ENCODE data around the gene XPNPEP2.

Gene XPNPEP2

DNA sequence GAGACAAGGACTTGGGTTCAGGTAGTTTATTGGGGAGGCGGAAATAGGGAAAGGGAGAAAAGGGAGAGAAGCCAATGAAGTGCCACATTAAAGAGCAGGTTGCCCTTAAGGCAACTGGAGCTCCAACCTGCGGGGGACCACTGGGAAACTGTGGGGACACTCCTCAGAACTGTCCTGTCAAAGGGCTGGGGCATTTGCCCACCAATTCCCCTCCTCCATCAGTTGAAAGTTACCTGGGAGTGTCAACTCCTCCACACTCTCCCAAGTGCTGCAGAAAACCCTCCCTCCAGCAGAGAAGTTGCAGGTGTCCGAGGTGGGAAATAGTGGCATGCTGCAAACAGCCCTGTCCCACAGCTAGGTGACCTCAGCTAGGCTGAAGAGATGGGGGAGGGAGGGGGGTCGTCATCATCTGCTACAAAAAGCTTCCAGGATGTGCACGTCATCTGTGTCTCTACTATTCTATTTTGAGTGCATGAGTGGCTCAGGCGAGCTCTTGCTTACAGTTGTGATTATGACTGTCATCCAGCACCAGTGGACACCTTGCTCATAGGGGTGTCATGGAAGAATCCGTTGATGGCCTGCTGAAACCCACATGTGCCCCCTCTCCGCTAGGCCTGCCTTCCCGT lies 41.5 kb upstream of the XPNPEP2 start:
- H3K9me3 ChIP-seq (ENCODE audit: insufficient read depth, low read depth, low read length) = no peaks in the 10 kb centered on the region

GRCh38 chrX:129698150-129698549 lies 40.6 kb upstream of the XPNPEP2 start:
- Histone ChIP-seq H3K18ac (ENCODE audit: low read length) (no peak overlapping the region), H3K4me3 (ENCODE audit: low read depth, low read length) (no peak overlapping the region), H4K91ac (ENCODE audit: low read depth, low read length) (no peak overlapping the region), H3K4ac (ENCODE audit: low read depth, low read length) (no peak overlapping the region), H3K27ac (ENCODE audit: low read depth, low read length) (no peak overlapping the region), H3K9me3 (ENCODE audit: insufficient read depth, low read depth, low read length) (no peaks in the 10 kb centered on the region), H3K79me2 (ENCODE audit: control insufficient read depth, insufficient read depth, low read length, poor library complexity) (no peaks in the 10 kb centered on the region), H2BK5ac (ENCODE audit: low read depth, low read length, poor library complexity) (no peak overlapping the region), H4K8ac (ENCODE audit: low read depth, low read length) (no peak overlapping the region), H3K23ac (ENCODE audit: low read length) (no peak overlapping the region), H4K12ac (ENCODE audit: low read depth, low read length) (no peak overlapping the region), H3K79me1 (ENCODE audit: low read length) (no peaks in the 10 kb centered on the region), H3K9ac (ENCODE audit: low read length) (no peak overlapping the region), H2AK5ac (ENCODE audit: low read length) (no peak overlapping the region), H3K36me3 (ENCODE audit: control insufficient read depth in 1 of 2, insufficient read depth in 2 of 2, low read length in 2 of 2) (no peaks in the 10 kb centered on the region), H3K14ac (ENCODE audit: low read length) (no peak overlapping the region), H2AFZ (ENCODE audit: insufficient read depth, low read length, poor library complexity) (no peak overlapping the region), H3K27me3 (ENCODE audit: insufficient read depth, low read length) (no peaks in the 10 kb centered on the region), H3K4me2 (ENCODE audit: low read length) (no peak overlapping the region), H2BK12ac (ENCODE audit: low read length) (no peak overlapping the region), H3K4me1 (ENCODE audit: control insufficient read depth in 1 of 2, insufficient read depth in 2 of 2, low read length in 2 of 2) (no peaks in the 10 kb centered on the region), H2BK120ac (ENCODE audit: insufficient read depth, low read length, poor library complexity) (no peak overlapping the region)
- DNase-seq = no peak

More for the DNA sequence above, 41.5 kb upstream of the XPNPEP2 start:
- H3K79me1 ChIP-seq (ENCODE audit: low read length) = no peaks in the 10 kb centered on the region
- H3K9ac ChIP-seq (ENCODE audit: low read length) = no peak overlapping the region
- no peak overlapping the region for H3K4ac ChIP-seq (ENCODE audit: low read depth, low read length)
- H3K36me3 ChIP-seq (ENCODE audit: control insufficient read depth in 1 of 2, insufficient read depth in 2 of 2, low read length in 2 of 2) = no peaks in the 10 kb centered on the region
- no peak overlapping the region for H4K12ac ChIP-seq (ENCODE audit: low read depth, low read length)
- no peak overlapping the region for H2BK5ac ChIP-seq (ENCODE audit: low read depth, low read length, poor library complexity)
- H3K18ac ChIP-seq (ENCODE audit: low read length) = no peak overlapping the region
- H2AK5ac ChIP-seq (ENCODE audit: low read length) = no peak overlapping the region
- DNase-seq = no peak
- no peaks in the 10 kb centered on the region for H3K4me1 ChIP-seq (ENCODE audit: control insufficient read depth in 1 of 2, insufficient read depth in 2 of 2, low read length in 2 of 2)
- no peaks in the 10 kb centered on the region for H3K27me3 ChIP-seq (ENCODE audit: insufficient read depth, low read length)
- no peak overlapping the region for H3K27ac ChIP-seq (ENCODE audit: low read depth, low read length)
- no CpG with 5 or more reads among the region's 9 CpGs for WGBS (ENCODE audit: extremely low coverage, insufficient coverage, insufficient read length)
- no peak overlapping the region for H4K91ac ChIP-seq (ENCODE audit: low read depth, low read length)
- no peak overlapping the region for H3K14ac ChIP-seq (ENCODE audit: low read length)
- H3K4me2 ChIP-seq (ENCODE audit: low read length) = no peak overlapping the region
- no peak overlapping the region for H2AFZ ChIP-seq (ENCODE audit: insufficient read depth, low read length, poor library complexity)
- H3K79me2 ChIP-seq (ENCODE audit: control insufficient read depth, insufficient read depth, low read length, poor library complexity) = no peaks in the 10 kb centered on the region
- H2BK120ac ChIP-seq (ENCODE audit: insufficient read depth, low read length, poor library complexity) = no peak overlapping the region
- no peak overlapping the region for H3K23ac ChIP-seq (ENCODE audit: low read length)
- H3K4me3 ChIP-seq (ENCODE audit: low read depth, low read length) = no peak overlapping the region
- H4K8ac ChIP-seq (ENCODE audit: low read depth, low read length) = no peak overlapping the region
- no peak overlapping the region for H2BK12ac ChIP-seq (ENCODE audit: low read length)

- no peak for DNase-seq
- no peak overlapping the region for H2BK12ac ChIP-seq (ENCODE audit: low read length)
- no peaks in the 10 kb centered on the region for H3K79me2 ChIP-seq (ENCODE audit: control insufficient read depth, insufficient read depth, low read length, poor library complexity)
Observed at GRCh38 chrX:129700536-129700935, 38.2 kb upstream of the XPNPEP2 start.

DNA sequence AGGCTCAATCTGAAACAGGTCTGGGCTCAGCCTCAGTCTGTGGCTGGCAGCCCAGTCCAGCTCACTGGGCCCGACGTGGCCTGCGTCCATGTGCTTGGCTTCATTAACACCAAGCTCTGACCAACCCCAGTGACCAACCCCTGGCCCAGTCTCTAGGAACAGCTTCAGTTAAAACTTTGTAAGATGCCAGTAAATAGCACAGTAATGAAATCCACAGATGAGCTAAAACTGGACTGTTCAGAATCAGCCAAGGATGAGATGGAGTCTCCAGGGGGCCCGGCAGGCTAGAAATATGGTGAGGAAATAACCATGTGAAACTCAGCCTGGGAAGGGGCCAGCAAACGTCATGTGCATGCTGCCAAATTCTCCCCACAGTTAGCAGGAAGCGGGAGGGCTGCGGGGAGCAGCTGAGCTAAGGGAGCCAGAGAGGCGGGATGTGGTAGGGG lies 37.1 kb upstream of the XPNPEP2 start:
- no peak overlapping the region for H4K8ac ChIP-seq (ENCODE audit: low read depth, low read length)
- H3K18ac ChIP-seq (ENCODE audit: low read length) = no peak overlapping the region
- H3K9ac ChIP-seq (ENCODE audit: low read length) = no peak overlapping the region
- H4K91ac ChIP-seq (ENCODE audit: low read depth, low read length) = no peak overlapping the region
- H3K9me3 ChIP-seq (ENCODE audit: insufficient read depth, low read depth, low read length) = no peaks in the 10 kb centered on the region
- no peak overlapping the region for H3K23ac ChIP-seq (ENCODE audit: low read length)
- no peak overlapping the region for H4K12ac ChIP-seq (ENCODE audit: low read depth, low read length)
- no peak overlapping the region for H2BK12ac ChIP-seq (ENCODE audit: low read length)
- H2BK120ac ChIP-seq (ENCODE audit: insufficient read depth, low read length, poor library complexity) = no peak overlapping the region
- no peaks in the 10 kb centered on the region for H3K79me1 ChIP-seq (ENCODE audit: low read length)
- no peak overlapping the region for H2AK5ac ChIP-seq (ENCODE audit: low read length)
- no CpG with 5 or more reads among the region's 8 CpGs for WGBS (ENCODE audit: extremely low coverage, insufficient coverage, insufficient read length)
- H3K27ac ChIP-seq (ENCODE audit: low read depth, low read length) = no peak overlapping the region
- no peaks in the 10 kb centered on the region for H3K36me3 ChIP-seq (ENCODE audit: control insufficient read depth in 1 of 2, insufficient read depth in 2 of 2, low read length in 2 of 2)
- no peak overlapping the region for H2AFZ ChIP-seq (ENCODE audit: insufficient read depth, low read length, poor library complexity)
- no peak overlapping the region for H3K14ac ChIP-seq (ENCODE audit: low read length)
- H3K4ac ChIP-seq (ENCODE audit: low read depth, low read length) = no peak overlapping the region
- no peaks in the 10 kb centered on the region for H3K4me1 ChIP-seq (ENCODE audit: control insufficient read depth in 1 of 2, insufficient read depth in 2 of 2, low read length in 2 of 2)
- H3K4me2 ChIP-seq (ENCODE audit: low read length) = no peak overlapping the region
- no peak overlapping the region for H3K4me3 ChIP-seq (ENCODE audit: low read depth, low read length)
- H3K79me2 ChIP-seq (ENCODE audit: control insufficient read depth, insufficient read depth, low read length, poor library complexity) = no peaks in the 10 kb centered on the region
- no peaks in the 10 kb centered on the region for H3K27me3 ChIP-seq (ENCODE audit: insufficient read depth, low read length)
- H2BK5ac ChIP-seq (ENCODE audit: low read depth, low read length, poor library complexity) = no peak overlapping the region
- DNase-seq = no peak

More at GRCh38 chrX:129700536-129700935, 38.2 kb upstream of the XPNPEP2 start:
- Histone ChIP-seq H3K4me3 (ENCODE audit: low read depth, low read length) (no peak overlapping the region), H2AFZ (ENCODE audit: insufficient read depth, low read length, poor library complexity) (no peak overlapping the region), H3K18ac (ENCODE audit: low read length) (no peak overlapping the region), H2AK5ac (ENCODE audit: low read length) (no peak overlapping the region), H3K23ac (ENCODE audit: low read length) (no peak overlapping the region), H3K4me1 (ENCODE audit: control insufficient read depth in 1 of 2, insufficient read depth in 2 of 2, low read length in 2 of 2) (no peaks in the 10 kb centered on the region), H2BK5ac (ENCODE audit: low read depth, low read length, poor library complexity) (no peak overlapping the region), H3K79me1 (ENCODE audit: low read length) (no peaks in the 10 kb centered on the region), H3K4me2 (ENCODE audit: low read length) (no peak overlapping the region), H3K9ac (ENCODE audit: low read length) (no peak overlapping the region), H4K91ac (ENCODE audit: low read depth, low read length) (no peak overlapping the region), H3K4ac (ENCODE audit: low read depth, low read length) (no peak overlapping the region), H3K27ac (ENCODE audit: low read depth, low read length) (no peak overlapping the region), H4K8ac (ENCODE audit: low read depth, low read length) (no peak overlapping the region), H3K27me3 (ENCODE audit: insufficient read depth, low read length) (no peaks in the 10 kb centered on the region), H3K14ac (ENCODE audit: low read length) (no peak overlapping the region), H3K9me3 (ENCODE audit: insufficient read depth, low read depth, low read length) (no peaks in the 10 kb centered on the region), H2BK120ac (ENCODE audit: insufficient read depth, low read length, poor library complexity) (no peak overlapping the region), H4K12ac (ENCODE audit: low read depth, low read length) (no peak overlapping the region), H3K36me3 (ENCODE audit: control insufficient read depth in 1 of 2, insufficient read depth in 2 of 2, low read length in 2 of 2) (no peaks in the 10 kb centered on the region)
- no CpG with 5 or more reads among the region's 4 CpGs for WGBS (ENCODE audit: extremely low coverage, insufficient coverage, insufficient read length)

All from trophoblast cell (in vitro differentiated cells and primary cell).